Liver (tissue), 9 donors: ENCODE measurements around the gene DACH1. TPM values are rescaled to one million over a fixed set of nuclear protein-coding genes. Genes with fewer than 3 reads are reported as not detected.

Experiments
- DNase-seq: peaks from one replicate; pipeline ENCODE4 v3.0.0-alpha.2; 2017; ENCODE audit warnings: low spot score
- H3K27ac ChIP-seq, 2 donors: one replicate each; pipeline ENCODE4 v1.7.0; 2013; ENCODE audit warnings: inconsistent platforms in 2 of 2, low read length in 2 of 2, control low read depth in 1 of 2, low read depth in 1 of 2, mild to moderate bottlenecking in 1 of 2
- H3K27me3 ChIP-seq, 4 donors: one replicate each; pipeline versions ENCODE4 v1.6.1 to v1.7.0; 2013; ENCODE audit warnings: low read length in 3 of 4, inconsistent platforms in 1 of 4, mild to moderate bottlenecking in 1 of 4, moderate library complexity in 1 of 4; ENCODE audit not compliant: control insufficient read depth in 4 of 4, insufficient read depth in 4 of 4
- H3K36me3 ChIP-seq, 4 donors: one replicate each; pipeline versions ENCODE4 v1.6.1 to v1.7.0; 2013; ENCODE audit warnings: low read length in 3 of 4, mild to moderate bottlenecking in 3 of 4, low read depth in 1 of 4, moderate library complexity in 1 of 4; ENCODE audit not compliant: control insufficient read depth in 4 of 4, insufficient read depth in 3 of 4
- H3K4me1 ChIP-seq, 4 donors: one replicate each; pipeline versions ENCODE4 v1.6.1 to v1.7.0; 2013; ENCODE audit warnings: low read length in 3 of 4, mild to moderate bottlenecking in 3 of 4, moderate library complexity in 1 of 4; ENCODE audit not compliant: control insufficient read depth in 4 of 4, insufficient read depth in 4 of 4
- H3K4me3 ChIP-seq, 3 donors: one replicate each; pipeline versions ENCODE4 v1.6.1 to v1.7.0; 2013; ENCODE audit warnings: low read length in 3 of 3, control low read depth in 1 of 3, low read depth in 1 of 3, mild to moderate bottlenecking in 1 of 3
- H3K9ac ChIP-seq, 2 donors: one replicate each; pipeline ENCODE4 v1.7.0; 2013; ENCODE audit warnings: low read length in 2 of 2, mild to moderate bottlenecking in 2 of 2, moderate library complexity in 2 of 2, control low read depth in 1 of 2, low read depth in 1 of 2
- H3K9me3 ChIP-seq, 4 donors: one replicate each; pipeline versions ENCODE4 v1.6.1 to v1.7.0; 2013; ENCODE audit warnings: low read length in 3 of 4; ENCODE audit not compliant: control insufficient read depth in 4 of 4
- CTCF ChIP-seq: fragments of 150-350 bp; IDR thresholded peaks from 2 replicates; pipeline ENCODE4 v1.5.1; 2017; ENCODE audit warnings: improper control_type of control experiment, low read depth, low read length; ENCODE audit not compliant: missing input control
- EGR1 ChIP-seq, 2 donors: IDR thresholded peaks; 2 replicates each; pipeline ENCODE4 v1.6.1; 2016 to 2018; ENCODE audit warnings: antibody characterized with exemption in 2 of 2, low read depth in 2 of 2
- FOXA1 ChIP-seq: IDR thresholded peaks from 2 replicates; pipeline ENCODE4 v1.6.1; 2016; ENCODE audit warnings: antibody characterized with exemption
- FOXA2 ChIP-seq: IDR thresholded peaks from 2 replicates; pipeline ENCODE4 v1.6.1; 2016; ENCODE audit warnings: antibody characterized with exemption
- GABPA ChIP-seq, 2 donors: IDR thresholded peaks in 1 of 2; conservative IDR thresholded peaks in 1 of 2; 2 replicates each; pipeline ENCODE4 v1.6.1; 2016; ENCODE audit warnings: antibody characterized with exemption in 2 of 2, mild to moderate bottlenecking in 1 of 2, moderate library complexity in 1 of 2
- HNF4A ChIP-seq, 2 donors: conservative IDR thresholded peaks; 2 replicates each; pipeline ENCODE4 v1.6.1; 2016; ENCODE audit warnings: antibody characterized with exemption in 2 of 2, mild to moderate bottlenecking in 2 of 2
- HNF4G ChIP-seq: IDR thresholded peaks from 2 replicates; pipeline ENCODE4 v1.6.1; 2016; ENCODE audit warnings: antibody characterized with exemption
- JUND ChIP-seq, 2 donors: IDR thresholded peaks; 2 replicates each; pipeline ENCODE4 v1.6.1; 2016; ENCODE audit warnings: antibody characterized with exemption in 2 of 2
- MAX ChIP-seq: IDR thresholded peaks from 2 replicates; pipeline ENCODE4 v1.6.1; 2016; ENCODE audit warnings: antibody characterized with exemption
- NR2F2 ChIP-seq: IDR thresholded peaks from 2 replicates; pipeline ENCODE4 v1.6.1; 2016; ENCODE audit warnings: antibody characterized with exemption
- RAD21 ChIP-seq, 2 donors: IDR thresholded peaks; 2 replicates each; pipeline ENCODE4 v1.6.1; 2016; ENCODE audit warnings: antibody characterized with exemption in 2 of 2, mild to moderate bottlenecking in 2 of 2
- REST ChIP-seq: IDR thresholded peaks from 2 replicates; pipeline ENCODE4 v1.6.1; 2016; ENCODE audit warnings: antibody characterized with exemption, mild to moderate bottlenecking
- RXRA ChIP-seq, 2 donors: IDR thresholded peaks; 2 replicates each; pipeline ENCODE4 v1.6.1; 2017 to 2018; ENCODE audit warnings: antibody characterized with exemption in 2 of 2, mild to moderate bottlenecking in 1 of 2
- SP1 ChIP-seq: IDR thresholded peaks from 2 replicates; pipeline ENCODE4 v1.6.1; 2018; ENCODE audit warnings: antibody characterized with exemption, mild to moderate bottlenecking
- TAF1 ChIP-seq: conservative IDR thresholded peaks from 2 replicates; pipeline ENCODE4 v1.6.1; 2016; ENCODE audit warnings: antibody characterized with exemption, mild to moderate bottlenecking
- YY1 ChIP-seq: IDR thresholded peaks from 2 replicates; pipeline ENCODE4 v1.6.1; 2016; ENCODE audit warnings: antibody characterized with exemption, mild to moderate bottlenecking
- ZBTB33 ChIP-seq: IDR thresholded peaks from 2 replicates; pipeline ENCODE4 v1.6.1; 2016; ENCODE audit warnings: antibody characterized with exemption
- WGBS: extraction: QIAGEN DNeasy Blood & Tissue Kit; methylation state at CpG from one replicate; pipeline ENCODE4 v1.1.7; 2013; 5-methylcytosine and 5-hydroxymethylcytosine counted together
- polyA plus RNA-seq, 2 donors: library from polyadenylated mRNA; stranded (reverse) in 1 of 2; unstranded in 1 of 2; fragments of 200-250 nt in 1 of 2; fragments of >200 nt in 1 of 2; fragmentation: Nextera tagmentation in 1 of 2; extraction: Ambion mirVana in 1 of 2; gene quantifications; one replicate each; pipeline versions ENCODE4 v1.2.1 to v1.2.3, GENCODE V29; 2013 to 2015
- total RNA-seq, 2 donors: library from RNA; depleted of rRNA; stranded (reverse); fragments of >200 nt; gene quantifications; one replicate each; pipeline ENCODE4 v1.2.3, GENCODE V29; 2014
- donor health status: healthy.
- donor health status: healthy.
- donor health status: healthy.
- donor health status: healthy.
- donor health status: healthy.

DACH1 gene
- total and polyA plus RNA-seq, 4 donors = 0.28 to 1.9 (median 0.77) TPM

GRCh38 chr13:71618159-71618558 is 248.8 kb downstream of the DACH1 start (continued):
- TF ChIP-seq ZBTB33 = no peak
- no peak for TF ChIP-seq JUND (IDR thresholded peaks at IDR 0.05)
- no peak for TF ChIP-seq HNF4G

- H3K9ac ChIP-seq = no peak overlapping the region
- H3K4me1 ChIP-seq = no peaks in the 10 kb centered on the region
- H3K27me3 ChIP-seq = no peaks in the 10 kb centered on the region
- TF ChIP-seq RXRA (IDR thresholded peaks at IDR 0.05) = no peak
- TF ChIP-seq ZBTB33 = no peak
- no peak for TF ChIP-seq REST
- no peak for TF ChIP-seq TAF1
- no peak for TF ChIP-seq EGR1 (IDR thresholded peaks at IDR 0.05; ENCODE audit: low read depth in 2 of 2)
- no peak for TF ChIP-seq YY1
- no peak for TF ChIP-seq FOXA1
- TF ChIP-seq MAX = no peak
- no peak for TF ChIP-seq CTCF
- no peak for TF ChIP-seq HNF4G
- no peak for TF ChIP-seq RAD21 (IDR thresholded peaks at IDR 0.05)
- no peak for TF ChIP-seq SP1
- TF ChIP-seq FOXA2 = no peak
- TF ChIP-seq GABPA (IDR thresholded peaks at IDR 0.05 in 1 of 2, conservative IDR thresholded peaks at IDR 0.05 in 1 of 2) = no peak
- TF ChIP-seq JUND (IDR thresholded peaks at IDR 0.05) = no peak
- no peak for TF ChIP-seq NR2F2
- no peak for TF ChIP-seq HNF4A (conservative IDR thresholded peaks at IDR 0.05)
- 88% methylated on average over 1 of the region's 1 CpG for WGBS
- no peak overlapping the region for H3K27ac ChIP-seq
- no peaks in the 10 kb centered on the region for H3K9me3 ChIP-seq
- H3K36me3 ChIP-seq = no peaks in the 10 kb centered on the region
- no peak overlapping the region for H3K4me3 ChIP-seq
- DNase-seq = no peak
Observed at GRCh38 chr13:71617265-71617664, 249.7 kb downstream of the DACH1 start.
